GM23248 (cell line): Measurements from ENCODE around the gene MYCBP2. TPM values are rescaled to one million over a fixed set of nuclear protein-coding genes. Genes with fewer than 3 reads are reported as not detected.
A peak's percentile ranks its signal among the peaks of the same experiment; 100 is the strongest.

Source experiments
- DNase-seq: peaks from one replicate; pipeline ENCODE4 v3.0.0-alpha.2; 2015
- H2AFZ ChIP-seq: fragments of 200-600 bp; sonication (generic); 2 replicates; pipeline ENCODE4 v1.6.1; 2016; ENCODE audit warnings: antibody characterized with exemption
- H3F3A ChIP-seq: fragments of 200-600 bp; sonication (generic); 2 replicates; pipeline ENCODE4 v1.6.1; 2016; ENCODE audit warnings: mild to moderate bottlenecking, antibody characterized with exemption, mixed run types; ENCODE audit not compliant: insufficient read depth
- H3K27ac ChIP-seq: fragments of 200-600 bp; sonication (generic); 2 replicates; pipeline ENCODE4 v1.5.1; 2016; ENCODE audit warnings: mild to moderate bottlenecking
- H3K27me3 ChIP-seq: fragments of 200-600 bp; sonication (generic); replicated peaks from 2 replicates; pipeline ENCODE4 v1.6.1; 2016; ENCODE audit warnings: mild to moderate bottlenecking; ENCODE audit not compliant: insufficient read depth
- H3K36me3 ChIP-seq: fragments of 200-600 bp; sonication (generic); 2 replicates; pipeline ENCODE4 v1.6.1; 2016; ENCODE audit warnings: low read depth, mild to moderate bottlenecking
- H3K4me1 ChIP-seq: fragments of 200-600 bp; sonication (generic); 2 replicates; pipeline ENCODE4 v1.6.1; 2016; ENCODE audit warnings: mild to moderate bottlenecking; ENCODE audit not compliant: insufficient read depth
- H3K4me2 ChIP-seq: fragments of 200-600 bp; sonication (generic); one replicate; pipeline ENCODE4 v1.6.1; 2016; ENCODE audit warnings: mild to moderate bottlenecking; ENCODE audit not compliant: unreplicated experiment
- H3K4me3 ChIP-seq: fragments of 200-600 bp; sonication (generic); 2 replicates; pipeline ENCODE4 v1.5.1; 2016; ENCODE audit warnings: mild to moderate bottlenecking
- H3K79me2 ChIP-seq: fragments of 200-600 bp; sonication (generic); 2 replicates; pipeline ENCODE4 v1.6.1; 2016; ENCODE audit warnings: mild to moderate bottlenecking; ENCODE audit not compliant: insufficient read depth
- H3K9ac ChIP-seq: fragments of 200-600 bp; sonication (generic); 2 replicates; pipeline ENCODE4 v1.6.1; 2016; ENCODE audit warnings: mild to moderate bottlenecking
- H3K9me2 ChIP-seq: fragments of 200-600 bp; sonication (generic); 2 replicates; pipeline ENCODE4 v1.6.1; 2016; ENCODE audit warnings: mixed run types, mild to moderate bottlenecking, moderate library complexity; ENCODE audit not compliant: insufficient read depth
- H3K9me3 ChIP-seq: fragments of 200-600 bp; sonication (generic); one replicate; pipeline ENCODE4 v1.6.1; 2017; ENCODE audit warnings: low read depth
- H4K20me1 ChIP-seq: fragments of 200-600 bp; sonication (generic); 2 replicates; pipeline ENCODE4 v1.6.0; 2016; ENCODE audit not compliant: insufficient read depth
- EZH2 ChIP-seq: fragments of 200-600 bp; sonication (generic); IDR thresholded peaks from 2 replicates; pipeline ENCODE4 v1.6.1; 2018; ENCODE audit warnings: antibody characterized with exemption, mild to moderate bottlenecking; ENCODE audit not compliant: insufficient read depth, poor library complexity, severe bottlenecking
- EZH2phosphoT487 ChIP-seq: fragments of 200-600 bp; sonication (generic); IDR thresholded peaks from 2 replicates; pipeline ENCODE4 v1.6.1; 2018; ENCODE audit warnings: antibody characterized with exemption, moderate library complexity, mild to moderate bottlenecking, low read depth; ENCODE audit not compliant: insufficient read depth
- WGBS, 2 experiments: methylation state at CpG; one replicate each; pipeline ENCODE4 v1.1.6; 2015 to 2017; ENCODE audit warnings: low lambda C conversion rate in 2 of 2, low coverage in 1 of 2; ENCODE audit errors: missing lambda C conversion rate in 2 of 2; 5-methylcytosine and 5-hydroxymethylcytosine counted together
- in situ Hi-C: fragments of 300-500 bp; cut with MboI; formaldehyde crosslinking; loops from 2 replicates; pipeline ENCODE4 v1.15.0; 2020
- polyA plus RNA-seq: library from polyadenylated mRNA; unstranded; fragments of >200 nt; fragmentation: Nextera tagmentation; extraction: Ambion mirVana; gene quantifications from 2 replicates; pipeline ENCODE4 v1.2.1, GENCODE V29; 2016
- total RNA-seq: library from RNA; depleted of rRNA; stranded (reverse); fragments of >200 nt; shearing (Covaris generic); gene quantifications from 2 replicates; pipeline ENCODE4 v1.2.3, GENCODE V29; 2014

Gene MYCBP2
- total and polyA plus RNA-seq, 2 experiments from 2014 or later: 27.4 to 61.8 TPM

DNA sequence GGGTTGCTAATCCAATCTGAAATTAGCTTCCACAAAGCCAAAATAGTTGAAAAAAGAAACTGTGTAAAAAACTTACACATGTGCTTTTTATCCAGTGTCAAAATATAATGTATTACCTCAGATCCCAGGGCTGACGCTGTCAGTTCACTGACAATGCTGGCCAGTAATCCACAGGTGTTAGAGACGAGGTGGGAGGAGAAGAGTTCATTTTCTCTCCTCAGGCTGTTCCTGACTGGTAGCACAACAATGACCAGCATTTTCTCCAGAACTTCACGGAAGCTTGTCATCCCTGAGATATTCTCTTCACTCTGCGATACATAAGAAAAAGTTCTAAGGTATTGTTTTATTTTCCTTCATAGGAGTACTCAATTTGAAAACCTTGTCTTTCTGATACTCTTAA lies 146.9 kb downstream of the MYCBP2 start:
- Histone ChIP-seq H4K20me1 (no peaks in the 10 kb centered on the region), H3K27me3 (no peaks in the 10 kb centered on the region), H3K27ac (no peak overlapping the region), H3K9me2 (no peaks in the 10 kb centered on the region), H3K4me3 (no peak overlapping the region), H2AFZ (no peak overlapping the region), H3K4me2 (no peak overlapping the region), H3K36me3 (peaks cover 64% of the 10 kb centered on the region), H3K9me3 (no peaks in the 10 kb centered on the region), H3K79me2 (no peaks in the 10 kb centered on the region), H3K4me1 (no peaks in the 10 kb centered on the region), H3F3A (no peaks in the 10 kb centered on the region), H3K9ac (no peak overlapping the region)
- 88 to 92% methylated on average over 4 of the region's 4 CpGs for WGBS, 2 experiments
- TF ChIP-seq EZH2: no peak
- in situ Hi-C loops: no loop called here
- no peak for DNase-seq

DNA sequence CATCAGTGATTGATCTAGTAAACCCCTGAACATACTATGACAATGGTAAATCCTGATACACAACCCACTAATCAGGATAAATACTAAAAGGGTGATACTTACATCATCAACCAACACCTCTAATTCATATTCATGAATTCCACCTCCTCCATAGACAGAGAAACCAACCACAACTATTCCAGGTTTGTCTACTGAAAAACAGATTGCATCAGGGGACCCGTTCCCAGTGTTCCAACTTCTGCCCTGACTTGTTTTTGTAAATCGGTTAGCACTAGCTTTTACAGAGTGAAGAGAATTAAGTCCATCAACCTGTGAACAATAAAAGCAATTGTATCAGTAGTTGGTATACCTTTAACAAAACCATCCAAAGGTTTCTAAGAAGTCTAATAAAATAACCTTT lies 149.2 kb downstream of the MYCBP2 start:
- no peak for TF ChIP-seq EZH2phosphoT487
- no peak for TF ChIP-seq EZH2
- no peaks in the 10 kb centered on the region for H3F3A ChIP-seq
- H3K36me3 ChIP-seq: peaks cover 74% of the 10 kb centered on the region
- no peaks in the 10 kb centered on the region for H3K9me3 ChIP-seq
- H3K9me2 ChIP-seq: no peaks in the 10 kb centered on the region
- no peak overlapping the region for H3K4me2 ChIP-seq
- 96 to 97% methylated on average over 2 of the region's 2 CpGs for WGBS, 2 experiments
- H3K27ac ChIP-seq: no peak overlapping the region
- no peak overlapping the region for H3K9ac ChIP-seq
- no peak overlapping the region for H2AFZ ChIP-seq
- no peaks in the 10 kb centered on the region for H3K79me2 ChIP-seq
- H4K20me1 ChIP-seq: no peaks in the 10 kb centered on the region
- H3K4me1 ChIP-seq: no peaks in the 10 kb centered on the region
- H3K4me3 ChIP-seq: no peak overlapping the region
- no peaks in the 10 kb centered on the region for H3K27me3 ChIP-seq
- no peak for DNase-seq
- in situ Hi-C loops: no loop called here

DNA sequence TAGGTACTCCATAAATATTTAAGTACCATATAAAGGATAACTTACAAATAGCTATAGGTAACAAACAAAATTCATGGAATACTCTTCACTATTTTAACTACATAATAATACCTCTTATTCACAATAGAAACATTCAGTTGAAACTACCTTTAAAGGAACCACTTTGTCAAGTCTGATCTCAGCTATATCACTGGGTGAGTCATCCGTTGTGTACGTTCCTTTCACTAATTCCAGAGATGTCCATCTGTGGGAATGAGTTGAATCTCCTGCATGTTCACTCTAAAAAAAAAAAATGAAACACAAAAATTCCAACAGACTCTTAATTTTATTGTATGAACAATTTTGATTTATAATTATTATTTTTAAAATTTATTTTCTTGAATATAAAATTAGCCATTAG lies 150.5 kb downstream of the MYCBP2 start:
- TF ChIP-seq EZH2 (no peak), EZH2phosphoT487 (no peak)
- Histone ChIP-seq H3K79me2 (no peaks in the 10 kb centered on the region), H3K27me3 (no peaks in the 10 kb centered on the region), H4K20me1 (no peaks in the 10 kb centered on the region), H3K4me1 (no peaks in the 10 kb centered on the region), H3K9ac (no peak overlapping the region), H3F3A (no peaks in the 10 kb centered on the region), H3K4me2 (no peak overlapping the region), H3K36me3 (peaks cover 70% of the 10 kb centered on the region), H3K27ac (no peak overlapping the region), H2AFZ (no peak overlapping the region), H3K4me3 (no peak overlapping the region), H3K9me2 (no peaks in the 10 kb centered on the region), H3K9me3 (no peaks in the 10 kb centered on the region)
- DNase-seq: peak; percentile 29
- in situ Hi-C loops: no loop called here
- 80 to 82% methylated on average over 2 of the region's 2 CpGs for WGBS, 2 experiments

DNA sequence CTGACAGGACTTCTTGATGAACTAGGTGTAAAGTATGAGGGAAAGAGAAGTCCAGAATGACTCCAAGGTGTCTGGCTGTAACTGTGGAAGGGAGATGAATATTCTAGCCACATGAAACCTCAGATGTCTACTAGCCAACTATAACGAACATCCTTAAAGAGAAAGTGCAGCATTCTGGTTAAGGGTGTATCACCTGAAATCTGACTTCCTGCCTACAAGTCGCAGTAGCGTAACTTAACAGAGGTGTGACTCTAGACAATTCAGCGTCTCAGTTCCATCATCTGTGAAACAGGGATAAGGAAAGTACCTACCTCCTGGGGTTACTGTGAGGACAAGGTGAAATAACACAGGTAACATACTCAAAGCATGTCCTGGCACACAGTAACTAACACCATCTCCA lies 154.2 kb downstream of the MYCBP2 start:
- in situ Hi-C loops: no loop called here
- Histone ChIP-seq H3K4me3 (no peak overlapping the region), H3K27ac (no peak overlapping the region), H3K9ac (no peak overlapping the region), H2AFZ (no peak overlapping the region), H4K20me1 (no peaks in the 10 kb centered on the region), H3K4me2 (no peak overlapping the region), H3K79me2 (no peaks in the 10 kb centered on the region), H3K9me3 (no peaks in the 10 kb centered on the region), H3K27me3 (no peaks in the 10 kb centered on the region), H3F3A (no peaks in the 10 kb centered on the region), H3K36me3 (peaks cover 66% of the 10 kb centered on the region), H3K4me1 (no peaks in the 10 kb centered on the region), H3K9me2 (no peaks in the 10 kb centered on the region)
- DNase-seq: no peak
- WGBS, 2 experiments: 85 to 93% methylated on average over 4 of the region's 4 CpGs
- TF ChIP-seq EZH2phosphoT487: no peak
- TF ChIP-seq EZH2: no peak

DNA sequence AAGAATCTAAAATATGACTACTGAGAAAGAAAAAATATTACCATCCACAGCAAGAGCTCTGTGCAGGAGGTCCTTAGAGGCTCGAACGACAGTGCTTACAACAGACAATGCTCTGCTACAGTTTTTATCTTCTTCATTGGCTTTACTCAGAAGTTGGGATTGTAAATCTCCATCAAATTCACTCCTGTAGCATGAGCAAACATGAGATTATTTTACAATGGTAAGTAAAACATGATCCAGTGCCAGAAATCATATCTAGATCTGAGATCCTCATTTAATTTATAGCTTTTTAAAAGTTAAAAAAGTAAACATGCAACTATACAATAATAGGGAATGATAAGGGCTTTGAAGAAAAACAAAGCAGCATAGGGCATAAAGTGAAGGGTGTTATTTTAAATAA lies 155.4 kb downstream of the MYCBP2 start:
- Histone ChIP-seq H4K20me1 (no peaks in the 10 kb centered on the region), H3K27me3 (no peaks in the 10 kb centered on the region), H3K9ac (no peak overlapping the region), H3K4me3 (no peak overlapping the region), H3K79me2 (no peaks in the 10 kb centered on the region), H3F3A (no peaks in the 10 kb centered on the region), H3K9me2 (no peaks in the 10 kb centered on the region), H3K27ac (no peak overlapping the region), H2AFZ (no peak overlapping the region), H3K4me2 (no peak overlapping the region), H3K9me3 (no peaks in the 10 kb centered on the region), H3K36me3 (peaks cover 67% of the 10 kb centered on the region), H3K4me1 (no peaks in the 10 kb centered on the region)
- in situ Hi-C loops: no loop called here
- no peak for DNase-seq
- 97 to 99% methylated on average over 2 of the region's 2 CpGs for WGBS, 2 experiments
- TF ChIP-seq EZH2: no peak
- TF ChIP-seq EZH2phosphoT487: no peak
